ENCODE data around the gene TNFRSF4.

The TNFRSF4 gene

GRCh38 chr1:1166642-1167397, 47.1 kb downstream of the TNFRSF4 start:
- no peak for DNase-seq

GRCh38 chr1:1165900-1166421, 48.0 kb downstream of the TNFRSF4 start:
- DNase-seq, result no peak

GRCh38 chr1:1165485-1165884, 48.5 kb downstream of the TNFRSF4 start:
- no peak for DNase-seq

- no peak for DNase-seq
These were observed 49.1 kb downstream of the TNFRSF4 start for GRCh38 chr1:1164701-1165451.

- no peak for DNase-seq
These were observed 49.6 kb downstream of the TNFRSF4 start for GRCh38 chr1:1164361-1164700.

GRCh38 chr1:1163538-1164070, 50.3 kb downstream of the TNFRSF4 start:
- no peak for DNase-seq

- DNase-seq, result no peak
These were observed 51.1 kb downstream of the TNFRSF4 start for GRCh38 chr1:1162597-1163537.

GRCh38 chr1:1161683-1162079, 52.3 kb downstream of the TNFRSF4 start:
- no peak for DNase-seq

Data from CD4-positive, alpha-beta T cell treated with Interleukin-12 subunit alpha and Interleukin-12 subunit beta, for 1 hour (primary cell).